Measurements from ENCODE around the gene KRT13. TPM values are rescaled to one million over a fixed set of nuclear protein-coding genes. Genes with fewer than 3 reads are reported as not detected.

Gene KRT13
- total RNA-seq, 2 donors from 2014 or later: not detected

DNA sequence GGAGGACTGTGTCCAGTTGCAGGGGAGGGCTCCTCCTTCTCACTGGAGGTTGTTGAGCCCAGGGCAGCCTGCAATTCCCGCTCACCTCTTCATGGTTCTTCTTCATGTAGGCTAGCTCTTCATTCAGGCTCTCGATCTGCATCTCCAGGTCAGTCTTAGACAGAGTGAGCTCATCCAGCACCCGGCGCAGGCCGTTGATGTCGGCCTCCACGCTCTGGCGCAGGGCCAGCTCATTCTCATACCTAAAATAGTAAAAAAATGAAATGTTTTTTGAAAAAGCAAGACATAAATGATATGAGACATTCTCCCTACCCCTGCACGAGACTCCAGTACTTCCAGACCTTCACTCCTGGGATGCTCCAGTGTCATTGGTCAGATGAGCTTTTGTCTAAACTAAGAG lies 2.2 kb downstream of the KRT13 start:
- no peak for ATAC-seq
- Histone ChIP-seq H3K9me3 (no peaks in the 10 kb centered on the region), H3K4me1 (no peaks in the 10 kb centered on the region), H3K36me3 (replicated peaks in 1 of 2; ENCODE audit: insufficient read depth in 1 of 2, low read depth in 2 of 2) (no peaks in the 10 kb centered on the region), H3K27me3 (no peaks in the 10 kb centered on the region), H3K27ac (no peak overlapping the region), H3K4me3 (no peak overlapping the region)
- TF ChIP-seq POLR2A (IDR thresholded peaks at IDR 0.05): no peak
- TF ChIP-seq CTCF (IDR thresholded peaks at IDR 0.05): no peak
- DNase-seq: no peak
- whole genome bisulfite sequencing, 2 donors: 74 to 77% methylated on average over 9 of the region's 9 CpGs
- intact Hi-C loops (cut with DNase I): no loop called here

- 68% methylated on average over 15 of the region's 15 CpGs for WGBS, 2 donors
- Histone ChIP-seq H3K4me3 (no peak overlapping the region), H3K4me1 (no peaks in the 10 kb centered on the region), H3K9me3 (no peaks in the 10 kb centered on the region), H3K27me3 (no peaks in the 10 kb centered on the region), H3K27ac (no peak overlapping the region), H3K36me3 (replicated peaks in 1 of 2; ENCODE audit: insufficient read depth in 1 of 2, low read depth in 2 of 2) (no peaks in the 10 kb centered on the region)
- intact Hi-C loops (cut with DNase I): no loop called here
- ATAC-seq (no peak), DNase-seq (no peak)
- TF ChIP-seq CTCF (IDR thresholded peaks at IDR 0.05) (no peak), POLR2A (IDR thresholded peaks at IDR 0.05) (no peak)
Observed at GRCh38 chr17:41500131-41500911, 5.1 kb downstream of the KRT13 start.

DNA sequence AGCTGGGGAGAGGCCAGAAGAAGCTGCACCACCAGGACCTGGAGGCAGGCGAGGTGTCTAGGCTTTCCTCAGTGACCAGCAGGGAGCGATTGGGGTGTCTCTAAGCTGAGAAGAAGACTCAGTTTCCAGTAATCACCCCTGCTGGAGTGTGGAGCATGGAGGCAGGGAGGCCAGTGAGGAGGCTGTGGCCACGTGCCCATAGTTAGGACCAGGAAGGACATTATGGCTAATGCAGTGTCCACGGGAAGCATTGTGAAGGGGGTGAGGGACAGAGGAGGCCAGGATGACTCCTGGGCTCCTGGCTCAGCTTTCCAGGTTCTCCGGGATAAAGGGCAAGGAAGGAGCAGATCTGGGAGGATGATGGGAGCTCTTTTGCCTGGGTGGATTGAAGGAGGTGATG lies 5.7 kb downstream of the KRT13 start:
- WGBS, 2 donors: 63 to 71% methylated on average over 5 of the region's 5 CpGs
- TF ChIP-seq CTCF (IDR thresholded peaks at IDR 0.05): no peak
- no peak for TF ChIP-seq POLR2A (IDR thresholded peaks at IDR 0.05)

DNA sequence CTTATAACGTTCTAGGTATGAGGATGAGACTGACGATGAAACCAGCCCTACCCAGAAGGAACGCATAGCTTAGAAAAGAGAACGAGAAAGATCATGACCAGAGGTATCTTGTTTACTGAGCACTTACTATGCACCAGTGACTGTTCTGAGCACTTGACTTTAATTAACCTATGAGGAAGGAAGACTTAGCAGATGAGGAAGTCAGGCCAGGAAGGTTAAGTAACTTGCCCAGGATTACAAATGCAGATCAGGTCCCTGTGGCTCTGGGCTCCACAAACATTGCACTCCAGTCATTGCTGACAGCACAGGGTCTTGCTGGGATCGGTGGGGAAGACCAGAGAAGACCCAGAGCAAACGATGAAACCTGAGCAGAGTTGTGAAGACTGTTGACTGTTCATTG lies 7.1 kb downstream of the KRT13 start:
- Histone ChIP-seq H3K27ac (peak overlapping the region in 1 of 4 donors; percentile 19), H3K36me3 (replicated peaks in 1 of 2; ENCODE audit: insufficient read depth in 1 of 2, low read depth in 2 of 2) (no peaks in the 10 kb centered on the region), H3K4me3 (no peak overlapping the region), H3K4me1 (no peaks in the 10 kb centered on the region), H3K27me3 (no peaks in the 10 kb centered on the region), H3K9me3 (no peaks in the 10 kb centered on the region)
- DNase-seq: peak in 1 of 4 donors; percentile 41
- intact Hi-C loops (cut with DNase I): no loop called here
- TF ChIP-seq POLR2A (IDR thresholded peaks at IDR 0.05): no peak
- TF ChIP-seq CTCF (IDR thresholded peaks at IDR 0.05): no peak
- no peak for ATAC-seq
- WGBS, 2 donors: 58 to 65% methylated on average over 6 of the region's 6 CpGs

More for the DNA sequence above, 5.7 kb downstream of the KRT13 start:
- H3K27me3 ChIP-seq: no peaks in the 10 kb centered on the region
- H3K4me3 ChIP-seq: no peak overlapping the region
- ATAC-seq (no peak), DNase-seq (no peak)
- no peak overlapping the region for H3K27ac ChIP-seq
- intact Hi-C loops (cut with DNase I): no loop called here
- no peaks in the 10 kb centered on the region for H3K9me3 ChIP-seq
- no peaks in the 10 kb centered on the region for H3K4me1 ChIP-seq
- H3K36me3 ChIP-seq (replicated peaks in 1 of 2; ENCODE audit: insufficient read depth in 1 of 2, low read depth in 2 of 2): no peaks in the 10 kb centered on the region

Measured in body of pancreas (tissue), 4 donors.